Ishikawa (cell line): ENCODE data around the gene TXNRD1.

Experiments used
- CEBPB ChIP-seq: IDR thresholded peaks from 2 replicates; pipeline ENCODE4 v1.6.1; 2012
- CREB1 ChIP-seq: IDR thresholded peaks from 2 replicates; pipeline ENCODE4 v1.6.1; 2012; ENCODE audit warnings: low read depth
- EGR1 ChIP-seq: IDR thresholded peaks from 2 replicates; pipeline ENCODE4 v1.6.1; 2012
- EP300 ChIP-seq: IDR thresholded peaks from 2 replicates; pipeline ENCODE4 v1.6.1; 2012; ENCODE audit warnings: borderline replicate concordance
- FOXM1 ChIP-seq: IDR thresholded peaks from 2 replicates; pipeline ENCODE4 v1.6.1; 2012; ENCODE audit warnings: low read depth, borderline replicate concordance
- NFIC ChIP-seq: IDR thresholded peaks from 2 replicates; pipeline ENCODE4 v1.6.1; 2012
- REST ChIP-seq: IDR thresholded peaks from 2 replicates; pipeline ENCODE4 v1.6.1; 2012; ENCODE audit warnings: low read depth, mild to moderate bottlenecking
- TEAD4 ChIP-seq: IDR thresholded peaks from 2 replicates; pipeline ENCODE4 v1.6.1; 2012
- USF1 ChIP-seq: IDR thresholded peaks from 2 replicates; pipeline ENCODE4 v1.6.1; 2012
- ZBTB7A ChIP-seq: IDR thresholded peaks from 2 replicates; pipeline ENCODE4 v1.6.1; 2012; ENCODE audit warnings: low read depth

GRCh38 chr12:104171785-104172569 is 43.6 kb upstream of the TXNRD1 start:
- TF ChIP-seq EGR1, result no peak
- no peak for TF ChIP-seq REST
- TF ChIP-seq CEBPB, result no peak
- no peak for TF ChIP-seq USF1
- TF ChIP-seq NFIC, result no peak
- TF ChIP-seq FOXM1, result no peak
- no peak for TF ChIP-seq TEAD4
- no peak for TF ChIP-seq CREB1
- no peak for TF ChIP-seq EP300
- TF ChIP-seq ZBTB7A, result no peak
